GM23248 (cell line): ENCODE measurements around the gene STX16. TPM values are rescaled to one million over a fixed set of nuclear protein-coding genes. Genes with fewer than 3 reads are reported as not detected.

ENCODE experiments used
- DNase-seq: peaks from one replicate; pipeline ENCODE4 v3.0.0-alpha.2; 2015
- H2AFZ ChIP-seq: fragments of 200-600 bp; sonication (generic); 2 replicates; pipeline ENCODE4 v1.6.1; 2016; ENCODE audit warnings: antibody characterized with exemption
- H3F3A ChIP-seq: fragments of 200-600 bp; sonication (generic); 2 replicates; pipeline ENCODE4 v1.6.1; 2016; ENCODE audit warnings: mild to moderate bottlenecking, antibody characterized with exemption, mixed run types; ENCODE audit not compliant: insufficient read depth
- H3K27ac ChIP-seq: fragments of 200-600 bp; sonication (generic); 2 replicates; pipeline ENCODE4 v1.5.1; 2016; ENCODE audit warnings: mild to moderate bottlenecking
- H3K27me3 ChIP-seq: fragments of 200-600 bp; sonication (generic); replicated peaks from 2 replicates; pipeline ENCODE4 v1.6.1; 2016; ENCODE audit warnings: mild to moderate bottlenecking; ENCODE audit not compliant: insufficient read depth
- H3K36me3 ChIP-seq: fragments of 200-600 bp; sonication (generic); 2 replicates; pipeline ENCODE4 v1.6.1; 2016; ENCODE audit warnings: low read depth, mild to moderate bottlenecking
- H3K4me1 ChIP-seq: fragments of 200-600 bp; sonication (generic); 2 replicates; pipeline ENCODE4 v1.6.1; 2016; ENCODE audit warnings: mild to moderate bottlenecking; ENCODE audit not compliant: insufficient read depth
- H3K4me2 ChIP-seq: fragments of 200-600 bp; sonication (generic); one replicate; pipeline ENCODE4 v1.6.1; 2016; ENCODE audit warnings: mild to moderate bottlenecking; ENCODE audit not compliant: unreplicated experiment
- H3K4me3 ChIP-seq: fragments of 200-600 bp; sonication (generic); 2 replicates; pipeline ENCODE4 v1.5.1; 2016; ENCODE audit warnings: mild to moderate bottlenecking
- H3K79me2 ChIP-seq: fragments of 200-600 bp; sonication (generic); 2 replicates; pipeline ENCODE4 v1.6.1; 2016; ENCODE audit warnings: mild to moderate bottlenecking; ENCODE audit not compliant: insufficient read depth
- H3K9ac ChIP-seq: fragments of 200-600 bp; sonication (generic); 2 replicates; pipeline ENCODE4 v1.6.1; 2016; ENCODE audit warnings: mild to moderate bottlenecking
- H3K9me2 ChIP-seq: fragments of 200-600 bp; sonication (generic); 2 replicates; pipeline ENCODE4 v1.6.1; 2016; ENCODE audit warnings: mixed run types, mild to moderate bottlenecking, moderate library complexity; ENCODE audit not compliant: insufficient read depth
- H3K9me3 ChIP-seq: fragments of 200-600 bp; sonication (generic); one replicate; pipeline ENCODE4 v1.6.1; 2017; ENCODE audit warnings: low read depth
- H4K20me1 ChIP-seq: fragments of 200-600 bp; sonication (generic); 2 replicates; pipeline ENCODE4 v1.6.0; 2016; ENCODE audit not compliant: insufficient read depth
- EZH2 ChIP-seq: fragments of 200-600 bp; sonication (generic); IDR thresholded peaks from 2 replicates; pipeline ENCODE4 v1.6.1; 2018; ENCODE audit warnings: antibody characterized with exemption, mild to moderate bottlenecking; ENCODE audit not compliant: insufficient read depth, poor library complexity, severe bottlenecking
- EZH2phosphoT487 ChIP-seq: fragments of 200-600 bp; sonication (generic); IDR thresholded peaks from 2 replicates; pipeline ENCODE4 v1.6.1; 2018; ENCODE audit warnings: antibody characterized with exemption, moderate library complexity, mild to moderate bottlenecking, low read depth; ENCODE audit not compliant: insufficient read depth
- WGBS, 2 experiments: methylation state at CpG; one replicate each; pipeline ENCODE4 v1.1.6; 2015 to 2017; ENCODE audit warnings: low lambda C conversion rate in 2 of 2, low coverage in 1 of 2; ENCODE audit errors: missing lambda C conversion rate in 2 of 2; 5-methylcytosine and 5-hydroxymethylcytosine counted together
- in situ Hi-C: fragments of 300-500 bp; cut with MboI; formaldehyde crosslinking; loops from 2 replicates; pipeline ENCODE4 v1.15.0; 2020
- polyA plus RNA-seq: library from polyadenylated mRNA; unstranded; fragments of >200 nt; fragmentation: Nextera tagmentation; extraction: Ambion mirVana; gene quantifications from 2 replicates; pipeline ENCODE4 v1.2.1, GENCODE V29; 2016
- total RNA-seq: library from RNA; depleted of rRNA; stranded (reverse); fragments of >200 nt; shearing (Covaris generic); gene quantifications from 2 replicates; pipeline ENCODE4 v1.2.3, GENCODE V29; 2014

STX16 gene
- total and polyA plus RNA-seq, 2 experiments from 2014 or later = 17.6 to 36.9 TPM

DNA sequence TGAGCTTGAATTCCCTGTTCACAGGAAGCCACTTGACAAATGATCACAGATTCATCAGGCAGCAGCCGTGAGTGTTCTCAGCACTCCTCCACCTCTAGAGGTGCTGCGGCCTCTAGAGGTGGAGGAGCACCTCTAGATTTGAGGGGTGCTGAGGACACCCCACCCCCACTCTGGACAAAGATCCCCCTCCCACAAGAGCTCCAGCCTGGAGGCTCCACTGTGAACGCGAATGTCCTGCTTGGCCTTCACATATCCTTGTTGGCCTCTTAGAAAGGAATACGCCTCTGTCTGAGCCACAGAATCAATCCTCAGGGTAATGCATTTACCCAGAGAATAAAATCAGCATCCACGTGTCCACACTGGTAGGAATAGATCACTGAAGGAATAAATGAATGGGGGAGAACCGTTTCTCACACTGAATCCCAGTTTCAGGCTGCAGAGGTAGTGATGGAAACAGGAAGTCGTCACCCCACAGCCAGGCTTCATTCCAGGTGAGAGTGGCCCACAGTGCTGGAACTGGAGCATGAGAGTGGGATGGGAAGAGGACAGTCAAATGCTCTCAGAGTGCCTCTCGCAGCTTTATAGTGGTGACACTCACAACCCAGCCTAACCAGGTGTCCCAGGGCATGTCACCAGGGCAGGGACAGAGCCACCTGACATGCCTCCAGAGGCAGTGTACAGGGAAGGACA is 58.1 kb downstream of the STX16 start:
- H3K9ac ChIP-seq = no peak overlapping the region
- in situ Hi-C loops = no loop called here
- no peak for TF ChIP-seq EZH2phosphoT487
- TF ChIP-seq EZH2 = no peak
- no peak overlapping the region for H3K27ac ChIP-seq
- no peak overlapping the region for H3K4me2 ChIP-seq
- peaks cover 12% of the 10 kb centered on the region; the same call in 1 of the 2 replicates for H3K36me3 ChIP-seq
- H3K9me3 ChIP-seq = no peaks in the 10 kb centered on the region
- H3F3A ChIP-seq = no peaks in the 10 kb centered on the region
- no peaks in the 10 kb centered on the region for H3K79me2 ChIP-seq
- H3K27me3 ChIP-seq = no peaks in the 10 kb centered on the region
- no peaks in the 10 kb centered on the region for H3K9me2 ChIP-seq
- WGBS, 2 experiments = 93 to 95% methylated on average over 9 of the region's 9 CpGs
- no peak overlapping the region for H3K4me3 ChIP-seq
- H3K4me1 ChIP-seq = no peaks in the 10 kb centered on the region
- no peaks in the 10 kb centered on the region for H4K20me1 ChIP-seq
- DNase-seq = no peak
- no peak overlapping the region for H2AFZ ChIP-seq

DNA sequence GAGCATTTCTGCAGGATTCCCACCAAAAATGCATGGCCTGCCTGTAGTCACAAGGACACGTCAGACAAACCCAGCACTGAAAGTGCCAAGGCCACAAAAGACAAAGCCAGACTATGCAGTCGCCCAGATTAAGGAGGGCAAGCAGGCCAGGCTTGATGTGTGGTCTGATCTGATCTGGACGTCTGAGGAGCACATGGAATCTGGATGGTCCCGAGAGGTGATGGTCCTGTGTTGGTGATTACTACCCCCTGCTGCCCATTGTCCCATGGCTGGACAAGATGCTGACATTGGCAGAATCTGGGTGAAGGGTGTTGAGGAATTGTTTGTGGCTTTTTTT is 58.6 kb downstream of the STX16 start:
- Histone ChIP-seq H3K4me1 (no peaks in the 10 kb centered on the region), H3K4me2 (no peak overlapping the region), H4K20me1 (no peaks in the 10 kb centered on the region), H3K27ac (no peak overlapping the region), H3K4me3 (no peak overlapping the region), H2AFZ (no peak overlapping the region), H3K27me3 (no peaks in the 10 kb centered on the region), H3K36me3 (peaks cover 7% of the 10 kb centered on the region; the same call in 1 of the 2 replicates), H3K79me2 (no peaks in the 10 kb centered on the region), H3F3A (no peaks in the 10 kb centered on the region), H3K9ac (no peak overlapping the region), H3K9me3 (no peaks in the 10 kb centered on the region), H3K9me2 (no peaks in the 10 kb centered on the region)
- no peak for DNase-seq
- in situ Hi-C loops = no loop called here
- TF ChIP-seq EZH2 (no peak), EZH2phosphoT487 (no peak)
- WGBS, 2 experiments = 67 to 78% methylated on average over 4 of the region's 4 CpGs

DNA sequence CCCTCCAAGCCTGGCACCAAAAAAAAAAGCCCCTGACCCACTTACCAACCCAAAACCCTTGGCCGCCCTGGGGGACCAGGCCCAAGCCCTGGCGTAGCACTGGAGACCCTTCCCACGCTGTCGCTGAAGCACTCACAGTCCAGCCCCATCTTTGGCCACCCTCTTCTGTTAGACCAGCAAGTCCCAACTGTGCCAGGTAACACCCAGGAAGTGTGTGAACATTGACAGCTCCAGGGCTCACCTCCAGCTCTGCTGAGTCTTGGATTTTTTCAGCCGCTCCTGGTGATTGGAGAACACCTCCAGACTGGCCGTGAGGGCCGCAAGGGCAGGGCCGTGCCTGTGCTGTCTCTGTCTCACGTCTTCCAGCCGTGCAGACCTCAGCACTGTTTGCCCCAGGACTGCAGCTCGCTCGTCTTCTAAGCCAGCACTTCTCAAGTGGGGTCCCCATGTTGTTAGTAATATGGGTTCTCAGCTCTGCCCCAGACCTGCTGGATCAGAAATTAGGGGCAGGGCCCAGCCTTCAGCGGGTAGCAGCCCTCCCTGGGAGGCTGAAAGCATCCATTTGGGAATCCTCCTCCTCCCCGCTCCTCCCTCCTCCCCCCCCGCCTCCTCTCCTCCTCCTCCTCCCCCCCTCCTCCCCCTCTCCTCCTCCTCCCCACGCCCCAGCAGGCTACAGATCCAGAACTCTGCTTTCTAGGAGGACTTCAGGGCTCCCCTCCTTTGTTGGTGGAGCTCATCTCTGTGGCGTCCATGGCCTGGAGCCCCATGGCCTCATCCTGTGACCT is 59.6 kb downstream of the STX16 start:
- no peak overlapping the region for H3K27ac ChIP-seq
- H3K27me3 ChIP-seq = no peaks in the 10 kb centered on the region
- TF ChIP-seq EZH2 (no peak), EZH2phosphoT487 (no peak)
- no peak overlapping the region for H3K9ac ChIP-seq
- no peaks in the 10 kb centered on the region for H3K36me3 ChIP-seq
- in situ Hi-C loops = no loop called here
- WGBS, 2 experiments = 92 to 94% methylated on average over 15 to 17 of the region's 17 CpGs
- no peaks in the 10 kb centered on the region for H3K79me2 ChIP-seq
- no peak overlapping the region for H2AFZ ChIP-seq
- no peak overlapping the region for H3K4me3 ChIP-seq
- no peaks in the 10 kb centered on the region for H3K9me3 ChIP-seq
- no peak for DNase-seq
- H3K9me2 ChIP-seq = no peaks in the 10 kb centered on the region
- no peaks in the 10 kb centered on the region for H3F3A ChIP-seq
- no peaks in the 10 kb centered on the region for H3K4me1 ChIP-seq
- H4K20me1 ChIP-seq = no peaks in the 10 kb centered on the region
- no peak overlapping the region for H3K4me2 ChIP-seq

DNA sequence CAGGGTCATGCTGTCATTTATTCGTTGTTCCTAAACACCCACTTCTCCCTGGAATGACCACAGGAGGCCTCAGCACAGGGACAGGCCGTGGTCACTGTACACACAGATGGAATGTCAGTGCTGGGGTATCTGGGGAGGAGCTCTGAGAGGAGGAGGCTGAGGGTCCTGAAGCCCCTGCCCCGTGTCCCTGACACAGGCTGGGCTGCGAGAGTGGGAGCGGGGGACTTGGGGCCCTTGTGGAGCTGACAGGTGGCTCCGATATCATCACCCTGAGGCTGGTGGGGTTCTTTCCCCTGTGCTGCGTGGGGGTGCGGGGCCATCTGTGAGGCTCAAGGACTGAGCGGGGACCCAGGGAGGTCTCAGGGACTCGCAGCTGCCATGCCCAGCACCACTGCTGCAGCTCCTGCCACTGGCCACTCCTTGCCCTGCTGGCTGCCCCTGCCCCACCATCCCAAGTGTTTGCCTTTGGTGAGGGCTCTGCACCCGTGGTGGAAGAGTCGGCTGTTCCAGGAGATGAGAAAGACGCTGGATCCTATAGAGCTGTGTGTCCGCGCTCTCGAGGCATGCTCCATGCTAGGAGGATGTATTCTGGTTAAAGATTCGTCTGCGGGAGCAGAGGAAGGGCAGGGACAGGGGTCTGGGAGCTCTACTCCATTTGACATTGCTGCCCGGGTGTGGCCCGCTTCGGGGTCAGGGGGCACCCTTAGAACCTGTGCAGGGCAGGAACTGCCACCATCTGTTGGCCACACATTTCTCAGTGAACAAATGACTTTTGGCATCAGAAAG is 60.4 kb downstream of the STX16 start:
- no peak overlapping the region for H2AFZ ChIP-seq
- no peak for DNase-seq
- no peaks in the 10 kb centered on the region for H3F3A ChIP-seq
- no peak overlapping the region for H3K27ac ChIP-seq
- no peaks in the 10 kb centered on the region for H3K9me3 ChIP-seq
- 90 to 92% methylated on average over 20 of the region's 21 CpGs for WGBS, 2 experiments
- no peaks in the 10 kb centered on the region for H3K27me3 ChIP-seq
- H3K4me3 ChIP-seq = no peak overlapping the region
- no peak overlapping the region for H3K4me2 ChIP-seq
- TF ChIP-seq EZH2phosphoT487 (no peak), EZH2 (no peak)
- no peaks in the 10 kb centered on the region for H4K20me1 ChIP-seq
- no peaks in the 10 kb centered on the region for H3K79me2 ChIP-seq
- no peaks in the 10 kb centered on the region for H3K4me1 ChIP-seq
- no peaks in the 10 kb centered on the region for H3K36me3 ChIP-seq
- H3K9ac ChIP-seq = no peak overlapping the region
- no peaks in the 10 kb centered on the region for H3K9me2 ChIP-seq
- in situ Hi-C loops = no loop called here
